ENCODE measurements around the gene THBS1.

The THBS1 gene

DNA sequence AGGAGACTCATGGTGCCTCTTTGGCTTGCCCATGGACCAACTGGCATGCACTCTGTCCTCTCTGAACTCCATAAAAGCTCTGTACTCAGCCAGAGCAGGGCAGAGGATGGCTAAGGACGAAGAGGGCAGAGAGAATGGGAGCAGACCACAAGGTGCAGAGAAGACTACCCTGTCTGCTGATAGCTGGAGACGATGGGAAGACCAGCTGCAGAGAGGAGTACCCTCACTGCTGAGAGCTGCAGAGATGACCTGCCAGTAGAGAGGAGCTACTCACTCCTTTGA lies 65.0 kb downstream of the THBS1 start:
- Histone ChIP-seq H3K4me2 (ENCODE audit: low read depth, low read length, poor library complexity, severe bottlenecking) (no peak overlapping the region), H3K9me3 (ENCODE audit: insufficient read depth, low read length) (no peaks in the 10 kb centered on the region), H3K9ac (ENCODE audit: low read length) (no peak overlapping the region), H3K4me3 (ENCODE audit: insufficient read depth, low read length, poor library complexity, severe bottlenecking) (no peak overlapping the region), H3F3A (ENCODE audit: insufficient read depth) (no peaks in the 10 kb centered on the region), H3K36me3 (ENCODE audit: low read length) (no peaks in the 10 kb centered on the region), H3K27me3 (ENCODE audit: low read length) (no peaks in the 10 kb centered on the region), H3K27ac (ENCODE audit: low read depth, low read length) (no peak overlapping the region), H4K20me1 (ENCODE audit: low read depth, low read length) (no peaks in the 10 kb centered on the region), H2AFZ (ENCODE audit: low read depth, low read length, severe bottlenecking) (no peak overlapping the region), H3K9me2 (replicated peaks; ENCODE audit: insufficient read depth, low read length) (no peaks in the 10 kb centered on the region), H3K79me2 (ENCODE audit: insufficient read depth, low read length) (no peaks in the 10 kb centered on the region)
- TF ChIP-seq, protein P1, sequence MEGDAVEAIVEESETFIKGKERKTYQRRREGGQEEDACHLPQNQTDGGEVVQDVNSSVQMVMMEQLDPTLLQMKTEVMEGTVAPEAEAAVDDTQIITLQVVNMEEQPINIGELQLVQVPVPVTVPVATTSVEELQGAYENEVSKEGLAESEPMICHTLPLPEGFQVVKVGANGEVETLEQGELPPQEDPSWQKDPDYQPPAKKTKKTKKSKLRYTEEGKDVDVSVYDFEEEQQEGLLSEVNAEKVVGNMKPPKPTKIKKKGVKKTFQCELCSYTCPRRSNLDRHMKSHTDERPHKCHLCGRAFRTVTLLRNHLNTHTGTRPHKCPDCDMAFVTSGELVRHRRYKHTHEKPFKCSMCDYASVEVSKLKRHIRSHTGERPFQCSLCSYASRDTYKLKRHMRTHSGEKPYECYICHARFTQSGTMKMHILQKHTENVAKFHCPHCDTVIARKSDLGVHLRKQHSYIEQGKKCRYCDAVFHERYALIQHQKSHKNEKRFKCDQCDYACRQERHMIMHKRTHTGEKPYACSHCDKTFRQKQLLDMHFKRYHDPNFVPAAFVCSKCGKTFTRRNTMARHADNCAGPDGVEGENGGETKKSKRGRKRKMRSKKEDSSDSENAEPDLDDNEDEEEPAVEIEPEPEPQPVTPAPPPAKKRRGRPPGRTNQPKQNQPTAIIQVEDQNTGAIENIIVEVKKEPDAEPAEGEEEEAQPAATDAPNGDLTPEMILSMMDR (IDR thresholded peaks at IDR 0.05; ENCODE audit: insufficient read depth, low read length, poor library complexity, severe bottlenecking), result no peak
- no peak for TF ChIP-seq EZH2phosphoT487 (conservative IDR thresholded peaks at IDR 0.05; ENCODE audit: low read length)

DNA sequence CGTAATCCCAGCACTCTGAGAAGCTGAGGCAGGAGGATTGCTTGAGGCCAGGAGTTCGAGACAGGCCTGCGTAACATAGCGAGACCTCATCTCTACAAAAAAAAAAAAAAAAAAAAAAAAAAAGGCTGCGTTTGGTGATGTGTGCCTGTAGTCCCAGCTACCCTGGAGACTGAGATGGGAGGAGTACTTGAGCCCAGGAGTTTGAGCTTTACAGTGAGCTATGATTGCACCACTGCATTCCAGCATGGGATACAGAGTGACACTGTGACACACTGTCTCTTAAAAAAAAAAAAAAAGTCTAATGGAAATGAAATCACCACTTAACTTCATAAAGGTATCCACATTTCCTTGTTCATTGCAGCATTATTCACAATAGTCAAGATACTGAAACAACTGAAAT lies 65.5 kb downstream of the THBS1 start:
- TF ChIP-seq EZH2phosphoT487 (conservative IDR thresholded peaks at IDR 0.05; ENCODE audit: low read length), result no peak
- TF ChIP-seq, protein P1 (IDR thresholded peaks at IDR 0.05; ENCODE audit: insufficient read depth, low read length, poor library complexity, severe bottlenecking), result no peak
- H3K9me3 ChIP-seq (ENCODE audit: insufficient read depth, low read length), result no peaks in the 10 kb centered on the region
- H2AFZ ChIP-seq (ENCODE audit: low read depth, low read length, severe bottlenecking), result no peak overlapping the region
- no peaks in the 10 kb centered on the region for H3K27me3 ChIP-seq (ENCODE audit: low read length)
- no peak overlapping the region for H3K27ac ChIP-seq (ENCODE audit: low read depth, low read length)
- H3F3A ChIP-seq (ENCODE audit: insufficient read depth), result no peaks in the 10 kb centered on the region
- no peaks in the 10 kb centered on the region for H3K36me3 ChIP-seq (ENCODE audit: low read length)
- no peak overlapping the region for H3K4me2 ChIP-seq (ENCODE audit: low read depth, low read length, poor library complexity, severe bottlenecking)
- H3K4me3 ChIP-seq (ENCODE audit: insufficient read depth, low read length, poor library complexity, severe bottlenecking), result no peak overlapping the region
- H3K9ac ChIP-seq (ENCODE audit: low read length), result no peak overlapping the region
- no peaks in the 10 kb centered on the region for H4K20me1 ChIP-seq (ENCODE audit: low read depth, low read length)
- H3K9me2 ChIP-seq (replicated peaks; ENCODE audit: insufficient read depth, low read length), result no peaks in the 10 kb centered on the region
- no peaks in the 10 kb centered on the region for H3K79me2 ChIP-seq (ENCODE audit: insufficient read depth, low read length)

Data from SU-DHL-6 (cell line).